Neural progenitor cell (in vitro differentiated cells): ENCODE results near the gene LRCH3.

Source experiments
- EZH2 ChIP-seq: fragments of 200-600 bp; sonication (generic); IDR thresholded peaks from 2 replicates; pipeline ENCODE4 v1.6.1; 2017; ENCODE audit warnings: antibody characterized with exemption, mild to moderate bottlenecking, moderate library complexity
- EZH2phosphoT487 ChIP-seq: fragments of 200-600 bp; sonication (generic); IDR thresholded peaks from 2 replicates; pipeline ENCODE4 v1.6.1; 2017; ENCODE audit warnings: antibody characterized with exemption

- TF ChIP-seq EZH2 = no peak
- TF ChIP-seq EZH2phosphoT487 = no peak
These were observed 4.1 kb downstream of the LRCH3 start for GRCh38 chr3:197795200-197795599.
